Measurements from ENCODE around the gene APOBEC3G.

Gene APOBEC3G

DNA sequence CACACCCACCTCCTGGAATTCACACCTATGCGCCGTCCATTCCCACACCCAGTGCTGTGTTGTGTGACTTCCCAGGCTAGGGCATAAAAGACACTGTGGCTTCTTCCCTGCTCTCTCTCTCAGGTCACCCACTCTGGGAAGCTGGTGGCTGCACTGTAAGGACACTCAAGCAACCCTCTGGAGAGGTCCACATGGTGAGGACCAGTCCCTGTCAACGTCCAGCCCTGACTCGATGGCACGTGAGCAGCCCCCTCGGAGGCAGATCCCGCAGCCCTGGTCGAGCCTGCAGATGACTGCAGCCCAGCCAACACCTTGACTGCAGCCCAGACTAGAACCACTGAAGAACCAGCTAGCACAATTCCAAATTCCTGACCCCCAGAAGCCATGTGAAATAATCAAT, 59.2 kb downstream of the APOBEC3G start:
- TF ChIP-seq, protein P1, sequence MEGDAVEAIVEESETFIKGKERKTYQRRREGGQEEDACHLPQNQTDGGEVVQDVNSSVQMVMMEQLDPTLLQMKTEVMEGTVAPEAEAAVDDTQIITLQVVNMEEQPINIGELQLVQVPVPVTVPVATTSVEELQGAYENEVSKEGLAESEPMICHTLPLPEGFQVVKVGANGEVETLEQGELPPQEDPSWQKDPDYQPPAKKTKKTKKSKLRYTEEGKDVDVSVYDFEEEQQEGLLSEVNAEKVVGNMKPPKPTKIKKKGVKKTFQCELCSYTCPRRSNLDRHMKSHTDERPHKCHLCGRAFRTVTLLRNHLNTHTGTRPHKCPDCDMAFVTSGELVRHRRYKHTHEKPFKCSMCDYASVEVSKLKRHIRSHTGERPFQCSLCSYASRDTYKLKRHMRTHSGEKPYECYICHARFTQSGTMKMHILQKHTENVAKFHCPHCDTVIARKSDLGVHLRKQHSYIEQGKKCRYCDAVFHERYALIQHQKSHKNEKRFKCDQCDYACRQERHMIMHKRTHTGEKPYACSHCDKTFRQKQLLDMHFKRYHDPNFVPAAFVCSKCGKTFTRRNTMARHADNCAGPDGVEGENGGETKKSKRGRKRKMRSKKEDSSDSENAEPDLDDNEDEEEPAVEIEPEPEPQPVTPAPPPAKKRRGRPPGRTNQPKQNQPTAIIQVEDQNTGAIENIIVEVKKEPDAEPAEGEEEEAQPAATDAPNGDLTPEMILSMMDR (conservative IDR thresholded peaks at IDR 0.05) = no peak
- no peak for TF ChIP-seq ZFX (IDR thresholded peaks at IDR 0.05)
- H3K27ac ChIP-seq = no peak overlapping the region

Data from C4-2B (cell line).